Osteoblast (primary cell): ENCODE data around the gene CYB5A. TPM values are rescaled to one million over a fixed set of nuclear protein-coding genes. Genes with fewer than 3 reads are reported as not detected.

Experiments used
- DNase-seq: peaks from one replicate; pipeline ENCODE4 v3.0.0; 2011; ENCODE audit warnings: low spot score, mixed read lengths; ENCODE audit not compliant: insufficient read length; ENCODE audit errors: missing footprints
- H2AFZ ChIP-seq: 2 replicates; pipeline ENCODE4 v1.6.0; 2011; ENCODE audit warnings: mild to moderate bottlenecking, low read length
- H3K27ac ChIP-seq: 2 replicates; pipeline ENCODE4 v1.5.1; 2011; ENCODE audit warnings: mild to moderate bottlenecking, low read depth, low read length, moderate library complexity
- H3K27me3 ChIP-seq: 2 replicates; pipeline ENCODE4 v1.6.0; 2012; ENCODE audit warnings: mild to moderate bottlenecking, control low read depth, inconsistent platforms, low read length, moderate library complexity; ENCODE audit not compliant: insufficient read depth
- H3K36me3 ChIP-seq: 2 replicates; pipeline ENCODE4 v1.5.1; 2011; ENCODE audit warnings: mild to moderate bottlenecking, low read length, control low read depth, moderate library complexity; ENCODE audit not compliant: insufficient read depth
- H3K4me1 ChIP-seq: 2 replicates; pipeline ENCODE4 v1.5.1; 2011; ENCODE audit warnings: mild to moderate bottlenecking, low read length, control low read depth, moderate library complexity; ENCODE audit not compliant: insufficient read depth
- H3K4me2 ChIP-seq: 2 replicates; pipeline ENCODE4 v1.6.0; 2011; ENCODE audit warnings: mild to moderate bottlenecking, low read length; ENCODE audit not compliant: insufficient read depth
- H3K4me3 ChIP-seq: fragments of 200-600 bp; sonication (generic); 3 replicates; pipeline ENCODE4 v1.5.1; 2012; ENCODE audit warnings: mild to moderate bottlenecking, low read length, inconsistent platforms; ENCODE audit not compliant: insufficient read depth
- H3K79me2 ChIP-seq: 2 replicates; pipeline ENCODE4 v1.6.0; 2012; ENCODE audit warnings: mild to moderate bottlenecking, low read length, control low read depth, inconsistent platforms; ENCODE audit not compliant: insufficient read depth
- H3K9me3 ChIP-seq: 2 replicates; pipeline ENCODE4 v1.5.1; 2011; ENCODE audit warnings: low read depth, low read length, control low read depth
- H4K20me1 ChIP-seq: 2 replicates; pipeline ENCODE4 v1.6.0; 2012; ENCODE audit warnings: mild to moderate bottlenecking, low read length, control low read depth; ENCODE audit not compliant: insufficient read depth
- total RNA-seq: library from RNA; depleted of rRNA; stranded (reverse); fragments of >200 nt; gene quantifications from 2 replicates; pipeline ENCODE4 v1.2.3, GENCODE V29; 2012
- TF ChIP-seq, protein P1 (sequence below): IDR thresholded peaks from 2 replicates; pipeline ENCODE4 v1.5.1; 2011; ENCODE audit warnings: mild to moderate bottlenecking, low read depth, low read length, moderate library complexity; ENCODE audit errors: extremely low read depth

Gene CYB5A
- total RNA-seq, 1 donor, result 55.4 TPM

DNA sequence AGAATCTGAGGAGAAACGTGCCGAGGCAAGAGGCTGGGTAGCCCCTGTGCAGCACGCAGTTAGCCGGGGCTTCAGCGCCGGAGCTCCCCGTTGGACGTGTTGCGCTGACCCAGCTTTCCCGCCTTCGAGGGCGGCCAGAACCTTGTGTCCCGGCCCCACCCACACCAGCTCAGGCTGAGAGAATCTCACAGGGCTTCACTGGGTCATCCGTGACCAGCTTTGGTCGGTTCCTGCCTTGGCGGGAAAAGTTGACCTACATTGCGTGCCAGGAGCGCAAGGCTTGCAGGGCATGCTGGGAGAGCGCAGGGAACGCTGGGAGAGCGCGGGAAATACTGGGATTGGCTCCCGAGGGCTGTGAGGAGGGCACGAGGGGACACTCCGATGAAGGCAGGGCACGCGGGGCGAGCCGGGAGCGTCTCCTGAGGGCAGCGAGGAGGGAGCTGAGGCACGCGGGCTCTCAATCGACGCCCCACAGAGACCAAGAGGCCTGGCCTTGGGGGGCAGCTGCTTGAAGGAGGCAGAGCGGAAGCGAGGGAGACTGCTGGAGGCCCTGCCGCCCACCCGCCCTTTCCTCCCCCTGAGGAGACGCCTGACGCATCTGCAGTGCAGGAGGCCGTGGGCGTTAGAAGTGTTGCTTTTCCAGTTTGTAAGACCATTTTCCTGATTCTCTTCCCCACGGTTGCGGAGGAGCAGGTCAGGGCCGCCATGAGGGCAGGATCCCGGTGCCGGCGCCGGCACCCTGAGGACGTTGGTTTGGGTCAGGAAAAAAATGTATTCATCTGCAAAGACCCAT is 23.9 kb upstream of the CYB5A start, which contains the start of gene C18orf63:
TSS of gene C18orf63 (plus strand) at position 376 of the 793 bp plus-strand sequence. CDS start 2,027 bp downstream, outside the sequence.
- Histone ChIP-seq H3K4me2 (peak within 1 kb of the TSS; percentile 16), H3K9me3 (no peaks in the 10 kb centered on the region), H4K20me1 (no peaks in the 10 kb centered on the region), H3K4me1 (peaks cover 8% of the 10 kb centered on the region), H2AFZ (no peak within 1 kb of the TSS), H3K27ac (no peak within 1 kb of the TSS), H3K27me3 (peaks cover 3% of the 10 kb centered on the region), H3K79me2 (no peaks in the 10 kb centered on the region), H3K36me3 (no peaks in the 10 kb centered on the region), H3K4me3 (no peak within 1 kb of the TSS)
- no peak for DNase-seq
- TF ChIP-seq, protein P1, sequence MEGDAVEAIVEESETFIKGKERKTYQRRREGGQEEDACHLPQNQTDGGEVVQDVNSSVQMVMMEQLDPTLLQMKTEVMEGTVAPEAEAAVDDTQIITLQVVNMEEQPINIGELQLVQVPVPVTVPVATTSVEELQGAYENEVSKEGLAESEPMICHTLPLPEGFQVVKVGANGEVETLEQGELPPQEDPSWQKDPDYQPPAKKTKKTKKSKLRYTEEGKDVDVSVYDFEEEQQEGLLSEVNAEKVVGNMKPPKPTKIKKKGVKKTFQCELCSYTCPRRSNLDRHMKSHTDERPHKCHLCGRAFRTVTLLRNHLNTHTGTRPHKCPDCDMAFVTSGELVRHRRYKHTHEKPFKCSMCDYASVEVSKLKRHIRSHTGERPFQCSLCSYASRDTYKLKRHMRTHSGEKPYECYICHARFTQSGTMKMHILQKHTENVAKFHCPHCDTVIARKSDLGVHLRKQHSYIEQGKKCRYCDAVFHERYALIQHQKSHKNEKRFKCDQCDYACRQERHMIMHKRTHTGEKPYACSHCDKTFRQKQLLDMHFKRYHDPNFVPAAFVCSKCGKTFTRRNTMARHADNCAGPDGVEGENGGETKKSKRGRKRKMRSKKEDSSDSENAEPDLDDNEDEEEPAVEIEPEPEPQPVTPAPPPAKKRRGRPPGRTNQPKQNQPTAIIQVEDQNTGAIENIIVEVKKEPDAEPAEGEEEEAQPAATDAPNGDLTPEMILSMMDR, result no peak

DNA sequence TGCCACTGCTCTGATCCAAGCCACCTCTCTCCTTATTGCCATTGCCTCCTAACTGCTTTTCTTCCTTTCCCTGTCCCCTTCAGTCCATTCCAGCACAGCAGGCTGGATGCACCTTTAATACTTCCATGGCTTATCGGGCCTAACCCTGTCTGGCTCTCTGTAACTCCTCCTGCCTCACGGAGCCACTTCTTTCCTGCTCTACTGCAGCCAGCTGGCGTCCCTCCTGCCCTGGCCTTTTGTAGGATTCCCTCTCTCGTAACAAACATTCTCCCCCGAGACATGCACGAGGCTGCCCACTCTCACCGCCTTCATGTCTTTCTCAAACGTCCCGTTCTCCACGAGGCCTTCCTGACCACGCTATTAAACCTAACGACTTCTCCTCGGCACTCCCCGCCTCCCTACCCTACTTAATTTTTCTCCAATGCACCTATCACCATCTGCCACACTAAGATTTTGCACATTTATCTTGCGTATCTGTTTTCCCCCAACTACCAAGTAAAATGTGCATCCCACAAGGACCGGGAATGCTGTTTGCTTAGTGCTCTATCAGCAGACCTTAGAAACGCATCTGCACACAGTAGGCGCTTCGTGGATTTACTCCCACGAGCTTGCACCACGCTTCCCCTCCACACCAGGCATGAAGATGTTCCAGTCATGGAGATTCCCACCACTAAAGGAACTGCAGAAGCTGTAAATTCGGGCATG is 23.1 kb upstream of the CYB5A start:
- Histone ChIP-seq H3K79me2 (no peaks in the 10 kb centered on the region), H3K9me3 (no peaks in the 10 kb centered on the region), H3K4me2 (no peak overlapping the region), H3K36me3 (no peaks in the 10 kb centered on the region), H2AFZ (no peak overlapping the region), H4K20me1 (no peaks in the 10 kb centered on the region), H3K27ac (no peak overlapping the region), H3K4me1 (peaks cover 8% of the 10 kb centered on the region), H3K27me3 (no peaks in the 10 kb centered on the region), H3K4me3 (no peak overlapping the region)
- TF ChIP-seq, protein P1, result no peak
- no peak for DNase-seq

DNA sequence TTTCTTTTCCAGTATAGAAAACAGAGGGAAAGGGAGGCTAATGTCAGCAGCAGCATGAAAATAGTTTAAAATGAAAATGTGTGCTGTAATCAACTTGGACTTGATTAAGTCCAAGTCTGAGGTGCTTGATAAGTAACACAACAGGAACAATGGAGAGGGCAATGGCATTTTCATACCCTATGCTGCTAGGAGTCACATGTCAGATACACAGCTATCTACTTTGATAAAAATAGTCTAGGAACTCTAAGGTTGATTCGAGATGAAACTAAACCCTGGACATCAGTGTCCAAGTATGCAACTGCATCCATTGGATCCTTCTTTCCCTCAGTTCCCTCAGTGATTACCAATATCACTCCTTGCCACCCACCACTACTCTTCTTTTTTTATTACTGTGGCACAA is 19.2 kb upstream of the CYB5A start:
- Histone ChIP-seq H3K9me3 (no peaks in the 10 kb centered on the region), H3K36me3 (no peaks in the 10 kb centered on the region), H3K4me2 (no peak overlapping the region), H4K20me1 (no peaks in the 10 kb centered on the region), H3K79me2 (no peaks in the 10 kb centered on the region), H2AFZ (no peak overlapping the region), H3K27me3 (peaks cover 8% of the 10 kb centered on the region), H3K27ac (no peak overlapping the region), H3K4me3 (no peak overlapping the region), H3K4me1 (no peaks in the 10 kb centered on the region)
- TF ChIP-seq, protein P1, result no peak
- DNase-seq, result no peak

DNA sequence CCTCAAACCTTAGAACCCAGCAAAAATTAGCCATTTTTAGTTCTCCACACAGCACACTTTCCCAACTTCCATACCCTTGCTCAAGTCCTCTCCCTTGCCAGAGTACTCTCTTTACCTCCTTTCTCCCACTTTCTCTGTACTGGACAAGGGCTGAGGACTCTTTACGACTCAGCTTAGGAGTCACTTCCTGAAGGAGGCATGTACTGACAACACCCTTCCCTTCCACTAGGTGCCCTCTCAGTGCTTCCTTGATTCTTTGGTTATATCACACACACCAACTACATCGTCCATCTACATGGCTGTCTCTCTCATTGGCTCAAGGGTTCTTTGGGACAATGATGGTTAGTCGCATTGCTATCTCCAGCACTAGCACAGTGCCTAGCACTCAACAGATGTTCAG is 18.6 kb upstream of the CYB5A start:
- Histone ChIP-seq H3K27me3 (peaks cover 8% of the 10 kb centered on the region), H2AFZ (no peak overlapping the region), H3K4me3 (no peak overlapping the region), H3K9me3 (no peaks in the 10 kb centered on the region), H3K4me2 (peak overlapping the region; percentile 31), H3K4me1 (no peaks in the 10 kb centered on the region), H4K20me1 (no peaks in the 10 kb centered on the region), H3K36me3 (no peaks in the 10 kb centered on the region), H3K79me2 (no peaks in the 10 kb centered on the region), H3K27ac (no peak overlapping the region)
- DNase-seq, result no peak
- TF ChIP-seq, protein P1, result peak; percentile 59
